ENCODE data around the gene BRS3. TPM values are rescaled to one million over a fixed set of nuclear protein-coding genes. Genes with fewer than 3 reads are reported as not detected.

The BRS3 gene
- polyA plus RNA-seq, 1 donor from 2014 or later: 0.20 TPM

- Histone ChIP-seq H3K27me3 (ENCODE audit: insufficient read depth, low read depth, low read length) (no peaks in the 10 kb centered on the region), H3K36me3 (ENCODE audit: insufficient read depth, low read length) (no peaks in the 10 kb centered on the region), H3K4me2 (ENCODE audit: low read length) (no peak overlapping the region), H3K79me2 (replicated peaks; ENCODE audit: insufficient read depth, low read length) (no peaks in the 10 kb centered on the region), H2AFZ (ENCODE audit: low read depth, low read length) (no peak overlapping the region), H4K20me1 (ENCODE audit: insufficient read depth) (no peaks in the 10 kb centered on the region), H3F3A (ENCODE audit: insufficient read depth, low read length, poor library complexity, severe bottlenecking) (no peaks in the 10 kb centered on the region), H3K9ac (ENCODE audit: low read length) (no peak overlapping the region), H3K9me2 (ENCODE audit: insufficient read depth, low read length) (no peaks in the 10 kb centered on the region), H3K4me3 (ENCODE audit: low read length) (no peak overlapping the region), H3K9me3 (ENCODE audit: low read length) (no peaks in the 10 kb centered on the region), H3K27ac (ENCODE audit: low read length) (no peak overlapping the region)
- TF ChIP-seq EZH2 (IDR thresholded peaks at IDR 0.05; ENCODE audit: borderline replicate concordance, insufficient read depth, low read length, poor library complexity, severe bottlenecking): no peak
- no peak for TF ChIP-seq POLR2AphosphoS5 (IDR thresholded peaks at IDR 0.05)
- no peak for TF ChIP-seq CTCF (IDR thresholded peaks at IDR 0.05; ENCODE audit: poor library complexity, severe bottlenecking)
- no peak for TF ChIP-seq RAD21 (conservative IDR thresholded peaks at IDR 0.05)
- TF ChIP-seq EP300 (conservative IDR thresholded peaks at IDR 0.05; ENCODE audit: poor library complexity, severe bottlenecking): no peak
- TF ChIP-seq TAF1 (IDR thresholded peaks at IDR 0.05; ENCODE audit: low read depth): no peak
- TF ChIP-seq MXI1 (conservative IDR thresholded peaks at IDR 0.05; ENCODE audit: poor library complexity, severe bottlenecking): no peak
- TF ChIP-seq SMC3 (conservative IDR thresholded peaks at IDR 0.05; ENCODE audit: poor library complexity): no peak
Measured at GRCh38 chrX:136446208-136446607, 41.5 kb upstream of the BRS3 start.

GRCh38 chrX:136447308-136447707 lies 40.4 kb upstream of the BRS3 start:
- Histone ChIP-seq H3K27ac (ENCODE audit: low read length) (no peak overlapping the region), H3K4me2 (ENCODE audit: low read length) (no peak overlapping the region), H3K36me3 (ENCODE audit: insufficient read depth, low read length) (no peaks in the 10 kb centered on the region), H3K9me3 (ENCODE audit: low read length) (no peaks in the 10 kb centered on the region), H3K9ac (ENCODE audit: low read length) (no peak overlapping the region), H3K79me2 (replicated peaks; ENCODE audit: insufficient read depth, low read length) (no peaks in the 10 kb centered on the region), H3K27me3 (ENCODE audit: insufficient read depth, low read depth, low read length) (no peaks in the 10 kb centered on the region), H3K4me3 (ENCODE audit: low read length) (no peak overlapping the region), H4K20me1 (ENCODE audit: insufficient read depth) (no peaks in the 10 kb centered on the region), H2AFZ (ENCODE audit: low read depth, low read length) (no peak overlapping the region), H3K9me2 (ENCODE audit: insufficient read depth, low read length) (no peaks in the 10 kb centered on the region), H3F3A (ENCODE audit: insufficient read depth, low read length, poor library complexity, severe bottlenecking) (no peaks in the 10 kb centered on the region)
- TF ChIP-seq MXI1 (conservative IDR thresholded peaks at IDR 0.05; ENCODE audit: poor library complexity, severe bottlenecking): no peak
- no peak for TF ChIP-seq TAF1 (IDR thresholded peaks at IDR 0.05; ENCODE audit: low read depth)
- no peak for TF ChIP-seq EP300 (conservative IDR thresholded peaks at IDR 0.05; ENCODE audit: poor library complexity, severe bottlenecking)
- TF ChIP-seq POLR2AphosphoS5 (IDR thresholded peaks at IDR 0.05): no peak
- no peak for TF ChIP-seq RAD21 (conservative IDR thresholded peaks at IDR 0.05)
- TF ChIP-seq SMC3 (conservative IDR thresholded peaks at IDR 0.05; ENCODE audit: poor library complexity): no peak
- TF ChIP-seq REST (IDR thresholded peaks at IDR 0.05; ENCODE audit: borderline replicate concordance): no peak
- no peak for TF ChIP-seq CTCF (IDR thresholded peaks at IDR 0.05; ENCODE audit: poor library complexity, severe bottlenecking)
- no peak for TF ChIP-seq EZH2 (IDR thresholded peaks at IDR 0.05; ENCODE audit: borderline replicate concordance, insufficient read depth, low read length, poor library complexity, severe bottlenecking)

All from neural cell (in vitro differentiated cells).